ENCODE results near the gene PAK4. TPM values are rescaled to one million over a fixed set of nuclear protein-coding genes. Genes with fewer than 3 reads are reported as not detected.

Gene PAK4
- polyA plus RNA-seq, 10 donors: 13.0 to 22.3 (median 16.8) TPM

DNA sequence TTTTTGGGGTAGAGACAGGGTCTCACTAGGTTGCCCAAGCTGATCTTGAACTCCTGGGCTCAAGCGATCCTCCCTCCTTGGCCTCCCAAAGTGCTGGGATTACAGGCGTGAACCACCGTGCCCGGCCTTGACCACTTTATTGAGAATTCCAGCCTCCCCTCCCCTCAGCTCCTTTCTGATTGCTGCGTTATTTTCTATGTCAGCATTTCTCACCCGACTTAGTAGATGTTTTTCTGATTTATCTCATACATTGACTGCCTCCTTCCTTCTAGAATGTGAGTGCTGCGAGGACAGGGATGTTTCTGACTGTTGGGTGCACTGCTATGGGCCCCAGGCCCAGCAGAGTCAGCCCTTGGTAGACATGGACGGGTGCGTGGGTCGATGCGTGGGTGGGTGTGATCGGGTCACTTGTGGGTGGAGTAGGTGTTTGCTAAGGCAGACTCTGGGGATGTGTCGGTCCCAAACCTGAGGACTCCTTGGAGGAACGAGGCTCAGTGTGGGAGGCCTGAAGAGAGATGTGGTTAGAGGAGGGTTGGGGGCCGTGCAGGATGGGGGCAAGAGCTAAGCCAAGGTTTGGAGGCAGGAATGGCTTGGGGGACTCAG is 37.0 kb downstream of the PAK4 start:
- DNase-seq: no peak

DNA sequence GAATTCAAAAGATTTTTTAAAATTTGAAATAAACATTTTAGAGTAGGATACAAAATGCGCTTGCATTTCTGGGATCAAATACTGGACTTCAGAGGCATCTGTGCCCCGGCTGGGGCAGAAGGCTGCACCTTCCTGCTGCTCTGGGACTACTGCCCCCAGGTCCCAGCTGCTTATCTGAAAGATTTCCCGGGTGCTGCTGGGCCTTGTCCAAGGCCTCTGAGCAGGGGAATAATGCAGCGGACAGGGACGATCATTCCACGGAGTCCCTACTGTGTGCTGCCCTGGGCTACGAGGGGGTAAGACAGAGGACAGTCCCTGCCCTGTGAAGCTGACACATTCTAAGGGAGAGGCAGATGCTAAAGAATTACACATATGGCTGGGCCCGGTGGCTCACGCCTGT is 38.0 kb downstream of the PAK4 start:
- DNase-seq: no peak

DNA sequence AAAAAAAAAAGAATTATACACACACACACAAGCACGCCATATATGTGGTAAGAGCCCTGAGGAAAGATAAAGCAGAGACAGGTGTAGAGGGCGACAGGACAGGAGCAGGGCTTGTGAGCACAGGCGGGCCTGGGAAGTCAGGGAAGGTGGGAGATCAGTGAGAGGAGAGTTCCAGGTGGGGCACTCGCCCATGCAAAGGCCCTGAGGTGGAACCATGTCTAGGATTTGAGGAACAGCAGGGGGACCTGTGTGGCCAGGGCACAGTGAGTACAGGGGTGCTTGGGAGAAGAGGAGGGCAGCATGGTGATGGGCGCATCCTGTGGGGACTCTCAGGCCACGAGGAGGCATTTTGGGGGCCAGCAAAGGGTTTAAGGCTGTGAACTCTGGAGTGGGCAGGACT is 38.7 kb downstream of the PAK4 start:
- DNase-seq: no peak

- no peak for DNase-seq
These were observed 40.3 kb downstream of the PAK4 start for GRCh38 chr19:39165857-39166256.

DNA sequence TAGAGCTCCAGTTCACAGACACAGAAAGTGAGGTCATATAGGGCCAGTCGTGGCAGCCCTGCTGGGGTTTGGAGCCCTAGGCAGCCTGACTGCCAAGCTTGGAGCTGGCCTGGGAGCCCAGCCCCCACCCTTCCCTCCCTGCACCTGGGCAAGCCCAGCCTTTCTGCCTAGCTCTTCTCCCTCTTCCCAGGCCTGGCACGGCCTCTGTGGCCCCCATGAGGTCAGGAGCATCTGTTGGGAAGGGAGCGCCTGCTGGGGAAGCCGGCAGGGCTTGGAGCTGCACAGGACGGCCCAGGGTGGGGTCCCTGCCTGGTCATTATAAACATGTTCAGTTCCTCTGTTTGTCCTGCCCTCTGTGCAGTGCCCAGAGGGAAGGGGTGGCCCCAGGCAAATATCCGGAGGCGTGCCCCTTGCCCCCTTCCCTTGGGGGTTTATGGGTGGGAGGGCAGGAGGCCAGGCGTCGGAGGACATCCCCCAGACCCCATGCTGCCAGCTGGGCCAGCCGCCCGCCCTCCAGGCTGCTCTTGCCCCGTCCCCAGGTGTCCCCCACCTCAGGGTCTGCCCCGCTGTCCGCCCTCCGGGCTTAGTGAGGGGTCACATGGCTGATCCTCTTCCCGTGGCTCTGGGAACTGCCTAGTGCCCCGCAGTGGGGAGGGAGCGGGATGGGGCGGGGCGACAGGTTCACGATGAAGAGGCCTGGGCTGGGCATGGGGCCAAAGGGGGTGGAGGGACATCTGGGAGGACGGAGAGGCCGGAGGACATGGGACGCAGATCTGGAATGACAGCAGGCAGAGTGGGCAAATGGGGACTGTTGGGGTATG is 41.2 kb downstream of the PAK4 start:
- peak in 2 of 3 donors; percentile 49 to 69 for DNase-seq

DNA sequence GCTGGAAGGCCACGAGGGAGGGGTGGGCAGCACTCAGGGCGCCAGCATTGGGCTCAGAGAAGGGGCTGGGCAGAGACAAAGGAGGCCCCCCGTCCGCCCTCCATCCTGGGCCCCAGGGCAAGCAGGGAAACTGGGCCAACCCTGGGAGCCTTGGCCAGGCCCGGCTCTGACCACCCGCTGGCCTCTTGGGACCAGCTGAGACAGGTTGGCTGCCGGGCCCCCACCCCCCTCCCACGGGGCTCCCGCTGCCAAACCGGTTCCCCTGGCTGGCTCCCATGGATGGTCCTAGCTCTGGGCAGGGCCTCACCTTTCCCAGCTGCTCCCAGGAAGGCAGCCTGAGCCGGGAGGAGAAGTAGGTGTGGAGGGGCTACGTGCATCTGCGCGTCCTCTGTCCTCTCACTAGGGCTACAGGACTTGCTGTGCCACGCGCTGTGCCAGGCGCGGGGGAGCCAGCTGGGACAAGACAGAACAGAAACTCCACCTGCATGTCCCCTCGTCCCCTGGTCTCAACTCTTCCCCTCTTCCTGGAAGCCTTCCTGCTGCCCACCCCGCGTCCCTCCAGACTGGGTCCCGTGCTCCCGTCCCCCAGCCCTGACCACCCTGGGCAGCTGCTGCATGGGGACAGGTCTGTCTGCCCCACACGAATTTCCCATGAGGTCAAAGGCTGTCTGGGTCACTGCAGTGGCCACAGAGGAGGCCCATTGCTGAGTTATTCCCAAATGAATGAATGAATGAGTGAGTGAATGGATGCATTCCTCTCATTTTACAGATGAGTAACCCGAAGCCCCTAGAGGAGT is 42.1 kb downstream of the PAK4 start:
- no peak for DNase-seq

GRCh38 chr19:39168258-39169142 is 42.9 kb downstream of the PAK4 start:
- no peak for DNase-seq

GRCh38 chr19:39169143-39169810 is 43.7 kb downstream of the PAK4 start:
- DNase-seq: no peak

DNA sequence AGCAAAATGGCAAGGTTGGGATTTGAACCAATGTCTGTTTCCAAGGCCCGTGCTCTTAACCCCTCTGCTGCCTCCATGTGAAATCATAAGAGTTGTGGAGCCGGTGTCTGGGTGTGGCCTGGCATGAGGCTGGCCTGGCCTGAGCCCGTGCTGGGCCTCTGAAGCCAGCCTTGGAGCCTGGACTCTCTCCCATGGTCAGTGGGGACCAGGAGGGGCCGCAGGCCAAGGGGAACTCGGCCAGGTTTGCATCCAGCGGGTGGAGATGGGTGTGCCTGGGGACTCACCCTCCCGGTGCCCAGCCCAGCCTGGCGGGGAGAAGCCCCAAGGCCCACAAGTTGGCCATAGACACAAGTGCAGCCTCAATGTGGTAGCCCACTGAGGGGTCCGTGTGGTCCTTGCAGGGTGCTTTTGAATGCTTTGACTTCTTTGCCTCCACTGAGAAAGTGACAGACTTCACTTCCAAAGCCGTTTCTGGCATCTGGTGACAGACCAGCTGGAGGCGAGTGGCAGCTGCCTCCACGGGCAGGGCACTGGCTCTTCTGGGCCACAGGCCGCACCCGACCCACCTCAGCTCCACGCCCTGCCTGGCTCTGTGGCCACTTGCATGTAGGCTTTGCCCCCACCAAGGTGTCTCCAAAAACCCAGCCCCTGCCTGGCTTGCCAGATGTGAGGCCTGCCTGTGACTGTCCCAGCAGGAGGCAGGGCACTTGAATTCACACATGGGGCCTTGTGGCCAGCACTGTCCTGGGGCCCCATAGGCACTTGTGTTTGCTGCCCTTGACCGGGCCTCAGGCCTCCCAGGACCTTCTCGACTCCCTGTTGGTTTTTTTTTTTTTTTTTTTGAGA is 45.0 kb downstream of the PAK4 start:
- no peak for DNase-seq

DNA sequence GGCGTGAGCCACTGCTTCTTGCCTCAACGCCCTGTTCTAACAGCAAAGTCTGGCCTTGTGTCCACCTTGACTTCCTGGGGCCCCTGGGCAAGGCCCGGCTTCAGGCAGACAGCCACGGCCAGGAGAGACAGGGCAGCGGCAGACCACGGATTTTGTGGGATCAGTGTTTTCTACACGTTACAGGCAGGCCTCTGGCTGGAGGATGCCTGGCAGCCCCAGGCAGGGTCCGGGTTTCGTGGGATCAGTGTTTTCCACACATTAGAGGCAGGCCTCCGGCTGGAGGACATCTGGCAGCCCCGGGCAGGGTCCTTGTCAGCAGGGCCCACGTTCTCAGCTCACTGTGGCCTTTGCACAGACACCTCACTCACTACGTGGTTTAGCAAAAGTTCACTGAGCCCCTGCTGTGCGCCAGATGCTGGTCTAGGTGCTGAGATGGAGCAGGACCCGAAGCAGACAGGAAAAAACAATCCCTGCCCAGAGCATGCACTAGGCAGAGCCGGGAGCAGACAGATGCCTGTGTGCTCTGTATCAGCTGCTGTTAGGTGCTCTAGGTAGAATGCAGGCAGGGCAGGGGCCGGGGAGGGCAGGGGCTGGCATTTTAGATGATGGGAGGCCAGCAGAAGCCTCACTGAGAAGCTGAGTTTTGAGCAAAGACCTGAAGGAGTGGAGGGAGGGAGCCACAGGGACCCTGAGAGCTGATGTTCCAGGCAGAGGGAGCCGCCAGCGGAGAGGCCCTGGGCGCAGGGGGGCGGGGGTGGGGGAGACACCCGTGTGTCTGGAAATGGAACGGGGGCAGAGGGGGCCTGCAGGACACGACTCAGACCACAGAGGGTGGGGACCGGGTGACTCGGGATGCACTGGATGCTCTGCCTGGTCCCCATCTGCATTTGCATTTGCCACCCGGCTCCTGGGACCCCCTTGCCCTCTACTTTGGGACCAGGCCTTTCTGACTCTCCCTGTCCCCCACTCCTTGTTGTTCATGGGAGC is 46.2 kb downstream of the PAK4 start:
- no peak for DNase-seq

DNA sequence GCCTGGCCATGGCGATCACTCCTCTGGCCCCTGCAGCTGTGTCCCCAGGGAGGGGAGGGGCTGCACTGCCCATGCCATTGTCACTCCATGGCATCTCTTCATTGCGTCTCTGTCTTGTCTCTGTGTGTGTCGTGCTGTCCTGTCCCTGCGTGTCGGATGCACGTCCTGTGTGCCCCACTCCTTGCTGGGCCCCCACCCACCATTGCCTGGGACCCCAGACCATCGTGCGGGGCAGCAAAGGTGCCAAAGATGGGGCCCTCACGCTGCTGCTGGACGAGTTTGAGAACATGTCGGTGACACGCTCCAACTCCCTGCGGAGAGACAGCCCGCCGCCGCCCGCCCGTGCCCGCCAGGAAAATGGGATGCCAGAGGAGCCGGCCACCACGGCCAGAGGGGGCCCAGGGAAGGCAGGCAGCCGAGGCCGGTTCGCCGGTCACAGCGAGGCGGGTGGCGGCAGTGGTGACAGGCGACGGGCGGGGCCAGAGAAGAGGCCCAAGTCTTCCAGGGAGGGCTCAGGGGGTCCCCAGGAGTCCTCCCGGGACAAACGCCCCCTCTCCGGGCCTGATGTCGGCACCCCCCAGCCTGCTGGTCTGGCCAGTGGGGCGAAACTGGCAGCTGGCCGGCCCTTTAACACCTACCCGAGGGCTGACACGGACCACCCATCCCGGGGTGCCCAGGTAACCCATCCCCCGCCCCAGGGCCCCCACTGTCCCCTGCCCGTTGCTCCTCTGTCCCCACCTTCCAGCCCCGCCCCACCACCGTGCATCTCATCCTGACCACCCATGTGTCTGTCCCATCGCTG is 47.3 kb downstream of the PAK4 start:
- no peak for DNase-seq

DNA sequence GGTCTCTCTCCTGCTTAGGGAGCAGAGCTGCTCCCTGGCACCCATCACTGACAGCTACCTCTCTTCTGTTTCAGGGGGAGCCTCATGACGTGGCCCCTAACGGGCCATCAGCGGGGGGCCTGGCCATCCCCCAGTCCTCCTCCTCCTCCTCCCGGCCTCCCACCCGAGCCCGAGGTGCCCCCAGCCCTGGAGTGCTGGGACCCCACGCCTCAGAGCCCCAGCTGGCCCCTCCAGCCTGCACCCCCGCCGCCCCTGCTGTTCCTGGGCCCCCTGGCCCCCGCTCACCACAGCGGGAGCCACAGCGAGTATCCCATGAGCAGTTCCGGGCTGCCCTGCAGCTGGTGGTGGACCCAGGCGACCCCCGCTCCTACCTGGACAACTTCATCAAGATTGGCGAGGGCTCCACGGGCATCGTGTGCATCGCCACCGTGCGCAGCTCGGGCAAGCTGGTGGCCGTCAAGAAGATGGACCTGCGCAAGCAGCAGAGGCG is 48.0 kb downstream of the PAK4 start:
- no peak for DNase-seq

DNA sequence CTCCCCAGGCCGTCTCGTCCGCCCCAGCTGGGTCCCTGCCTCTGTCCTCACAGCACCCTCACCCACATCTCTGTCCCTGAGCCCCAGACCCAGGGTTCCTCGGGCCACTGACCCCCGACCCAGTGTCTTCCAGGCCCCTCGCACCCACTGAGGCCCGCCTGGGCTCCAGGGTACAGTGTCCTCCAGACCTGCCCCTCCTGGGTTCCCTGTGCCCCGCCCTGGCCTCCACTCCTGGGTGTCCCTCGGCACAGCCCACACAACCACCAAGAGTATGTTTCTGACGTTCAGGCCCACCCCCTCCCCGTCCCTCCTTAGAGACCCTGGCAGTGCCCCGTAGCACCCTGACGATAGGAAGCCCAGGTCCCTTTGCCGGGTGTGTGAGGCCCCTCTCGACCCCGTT is 48.6 kb downstream of the PAK4 start:
- no peak for DNase-seq

DNA sequence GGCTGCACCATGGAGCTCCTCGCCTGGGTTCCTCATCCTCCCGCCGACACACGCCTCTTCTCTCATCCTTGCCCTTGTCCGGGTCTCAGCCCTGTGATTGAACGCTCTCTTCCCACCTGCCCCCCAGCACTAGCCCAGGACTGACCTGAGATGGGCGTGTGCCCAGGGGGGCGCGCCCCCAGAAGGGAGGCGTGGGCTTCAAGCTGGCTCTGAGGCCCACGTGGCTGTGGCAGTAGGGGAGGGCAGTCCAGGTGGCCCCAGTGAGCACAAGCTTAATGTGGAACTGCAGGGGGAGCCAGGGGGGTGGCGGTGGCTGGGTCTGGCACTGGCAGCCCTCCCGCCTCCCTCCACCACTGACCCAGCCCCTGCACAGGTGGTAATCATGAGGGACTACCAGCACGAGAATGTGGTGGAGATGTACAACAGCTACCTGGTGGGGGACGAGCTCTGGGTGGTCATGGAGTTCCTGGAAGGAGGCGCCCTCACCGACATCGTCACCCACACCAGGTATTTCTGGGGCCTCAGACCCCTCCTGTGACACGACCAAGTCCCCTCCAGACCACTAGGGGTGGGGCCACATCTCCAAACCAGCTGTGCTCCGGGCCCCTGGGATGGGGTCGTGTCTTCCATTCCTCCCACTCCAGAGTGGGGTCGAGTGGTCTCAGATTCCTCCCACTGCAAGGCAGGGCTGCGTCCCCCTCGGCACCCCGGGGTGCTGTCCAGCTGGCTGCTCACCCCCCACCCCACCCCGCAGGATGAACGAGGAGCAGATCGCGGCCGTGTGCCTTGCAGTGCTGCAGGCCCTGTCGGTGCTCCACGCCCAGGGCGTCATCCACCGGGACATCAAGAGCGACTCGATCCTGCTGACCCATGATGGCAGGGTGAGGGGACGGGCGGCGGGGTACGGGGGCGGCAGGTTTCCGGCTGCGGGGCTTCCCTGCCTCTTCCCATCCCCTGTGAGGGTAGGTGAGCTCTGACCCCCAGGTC is 49.3 kb downstream of the PAK4 start:
- DNase-seq: no peak

- DNase-seq: no peak
These were observed 50.0 kb downstream of the PAK4 start for GRCh38 chr19:39175564-39175963.

- DNase-seq: no peak
These were observed 51.6 kb downstream of the PAK4 start for GRCh38 chr19:39177110-39177699.
